Suprapubic skin (tissue), 3 donors: ENCODE data around the gene GMPPA.

Experiments used
- CTCF ChIP-seq, 2 donors: fragments of 200-600 bp in 1 of 2; fragments of 450-650 bp in 1 of 2; sonication (generic) in 1 of 2; IDR thresholded peaks; one replicate each; pipeline ENCODE4 v1.5.1; 2016 to 2019; ENCODE audit warnings: antibody characterized with exemption in 2 of 2, mild to moderate bottlenecking in 1 of 2, moderate library complexity in 1 of 2
- POLR2AphosphoS5 ChIP-seq, 3 donors: sonication (generic); formaldehyde crosslinking; IDR thresholded peaks; one replicate each; pipeline ENCODE4 v1.6.1; 2017; ENCODE audit warnings: antibody characterized with exemption in 3 of 3

- no peak for TF ChIP-seq CTCF (IDR thresholded peaks at IDR 0.05)
- no peak for TF ChIP-seq POLR2AphosphoS5 (IDR thresholded peaks at IDR 0.05)
These were observed 38.3 kb downstream of the GMPPA start for GRCh38 chr2:219536967-219537366.
